GM13976 (cell line): ENCODE results near the gene GABRB3.

Source experiments
- DNase-seq: peaks from one replicate; pipeline ENCODE4 v3.0.0; 2012; ENCODE audit warnings: low spot score
- in situ Hi-C: fragments of 300-500 bp; cut with MboI; formaldehyde crosslinking; loops from one replicate; pipeline ENCODE4 v1.12.0; 2022; ENCODE audit warnings: low sequenced_read_pairs, mixed read lengths, inconsistent platforms; ENCODE audit not compliant: unreplicated experiment
- TF ChIP-seq, protein P1 (sequence below): IDR thresholded peaks from 2 replicates; pipeline ENCODE4 v1.5.1; 2012; ENCODE audit warnings: borderline replicate concordance, mild to moderate bottlenecking; ENCODE audit not compliant: insufficient read depth; ENCODE audit errors: extremely low read depth, missing control alignments, control extremely low read depth

The GABRB3 gene

GRCh38 chr15:26630857-26631256 lies 142.0 kb downstream of the GABRB3 start:
- in situ Hi-C loops: no loop called here
- no peak for DNase-seq
- TF ChIP-seq, protein P1, sequence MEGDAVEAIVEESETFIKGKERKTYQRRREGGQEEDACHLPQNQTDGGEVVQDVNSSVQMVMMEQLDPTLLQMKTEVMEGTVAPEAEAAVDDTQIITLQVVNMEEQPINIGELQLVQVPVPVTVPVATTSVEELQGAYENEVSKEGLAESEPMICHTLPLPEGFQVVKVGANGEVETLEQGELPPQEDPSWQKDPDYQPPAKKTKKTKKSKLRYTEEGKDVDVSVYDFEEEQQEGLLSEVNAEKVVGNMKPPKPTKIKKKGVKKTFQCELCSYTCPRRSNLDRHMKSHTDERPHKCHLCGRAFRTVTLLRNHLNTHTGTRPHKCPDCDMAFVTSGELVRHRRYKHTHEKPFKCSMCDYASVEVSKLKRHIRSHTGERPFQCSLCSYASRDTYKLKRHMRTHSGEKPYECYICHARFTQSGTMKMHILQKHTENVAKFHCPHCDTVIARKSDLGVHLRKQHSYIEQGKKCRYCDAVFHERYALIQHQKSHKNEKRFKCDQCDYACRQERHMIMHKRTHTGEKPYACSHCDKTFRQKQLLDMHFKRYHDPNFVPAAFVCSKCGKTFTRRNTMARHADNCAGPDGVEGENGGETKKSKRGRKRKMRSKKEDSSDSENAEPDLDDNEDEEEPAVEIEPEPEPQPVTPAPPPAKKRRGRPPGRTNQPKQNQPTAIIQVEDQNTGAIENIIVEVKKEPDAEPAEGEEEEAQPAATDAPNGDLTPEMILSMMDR: no peak

DNA sequence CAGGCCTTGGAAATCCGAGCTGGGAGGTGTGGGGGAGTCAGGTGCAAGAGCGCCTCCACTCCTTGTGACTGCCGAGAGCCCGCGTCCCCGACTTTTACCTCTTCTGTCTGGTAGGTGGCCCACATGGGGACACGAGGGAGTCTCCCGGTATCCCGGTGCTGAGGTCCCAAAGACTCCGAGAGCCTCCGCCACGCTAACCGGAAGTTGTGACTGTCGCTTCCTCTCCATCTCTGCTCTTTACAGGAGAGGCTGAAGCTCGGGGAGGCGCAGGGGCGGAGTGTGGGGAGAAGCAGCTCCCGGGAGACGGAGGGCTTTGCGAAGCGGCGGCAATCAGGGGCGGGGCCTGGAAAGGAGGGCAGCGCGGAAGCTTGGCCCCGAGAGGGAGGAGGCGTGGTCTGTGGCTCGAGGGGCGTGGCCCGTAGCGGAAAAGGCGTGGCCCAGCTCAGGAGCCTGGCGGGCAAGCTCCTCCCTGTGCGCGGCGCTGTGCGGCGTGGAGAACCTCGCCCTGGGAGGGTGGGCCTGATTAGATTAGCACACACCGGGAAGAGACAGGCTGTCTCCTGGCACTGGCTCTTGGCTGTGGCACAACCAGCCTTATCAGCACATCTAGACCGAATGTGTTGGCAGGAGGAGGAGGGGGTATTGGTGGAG lies 143.9 kb downstream of the GABRB3 start:
- no peak for DNase-seq
- TF ChIP-seq, protein P1: no peak
- in situ Hi-C loops: no loop called here

DNA sequence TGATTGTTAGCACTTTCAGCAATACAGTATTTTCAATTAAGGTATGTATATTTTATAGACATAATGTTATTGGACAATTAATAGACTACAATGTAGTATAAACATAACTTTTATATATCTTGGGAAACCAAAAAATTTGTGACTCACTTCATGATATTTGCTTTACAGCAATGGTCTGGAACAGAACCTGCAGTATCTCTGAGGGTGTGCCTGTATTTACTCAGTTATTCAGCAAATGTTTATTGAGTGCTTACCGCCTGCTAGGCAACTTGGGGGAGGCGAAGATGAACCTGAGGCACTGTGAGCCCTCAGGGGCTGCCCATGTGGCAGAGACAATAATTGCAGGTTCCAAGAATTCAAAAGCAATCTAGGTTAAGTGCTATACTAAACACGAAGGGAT lies 144.8 kb downstream of the GABRB3 start:
- in situ Hi-C loops: no loop called here
- DNase-seq: no peak
- TF ChIP-seq, protein P1: no peak

- TF ChIP-seq, protein P1: no peak
- in situ Hi-C loops: no loop called here
Observed at GRCh38 chr15:26624128-26624527, 148.7 kb downstream of the GABRB3 start.

GRCh38 chr15:26623071-26623470 lies 149.8 kb downstream of the GABRB3 start:
- DNase-seq: no peak
- in situ Hi-C loops: no loop called here
- TF ChIP-seq, protein P1: no peak

More at GRCh38 chr15:26624128-26624527, 148.7 kb downstream of the GABRB3 start:
- no peak for DNase-seq

DNA sequence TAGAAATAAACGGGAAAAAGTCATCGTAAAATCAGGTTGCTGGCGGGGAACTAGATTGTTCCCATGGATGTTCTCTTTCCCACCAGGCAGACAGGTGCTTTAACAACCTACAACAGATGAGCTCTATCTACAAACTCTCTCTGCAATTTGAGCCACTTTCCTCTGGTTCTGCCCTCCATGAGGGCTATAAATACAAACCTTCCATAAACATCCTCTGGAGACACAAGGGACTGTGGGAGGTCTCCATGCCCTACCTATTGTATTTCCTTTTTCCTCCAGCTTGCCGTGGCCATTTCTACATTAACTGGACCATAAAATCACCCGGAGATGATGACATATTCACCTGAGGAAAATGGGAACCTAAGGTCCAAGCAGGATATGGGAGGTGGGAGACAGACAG lies 151.1 kb downstream of the GABRB3 start:
- TF ChIP-seq, protein P1: no peak
- in situ Hi-C loops: no loop called here
- no peak for DNase-seq
